ENCODE data around the gene PROSER2. TPM values are rescaled to one million over a fixed set of nuclear protein-coding genes. Genes with fewer than 3 reads are reported as not detected.

Gene PROSER2
- total RNA-seq, 1 experiment from 2014 or later = 10.6 TPM

DNA sequence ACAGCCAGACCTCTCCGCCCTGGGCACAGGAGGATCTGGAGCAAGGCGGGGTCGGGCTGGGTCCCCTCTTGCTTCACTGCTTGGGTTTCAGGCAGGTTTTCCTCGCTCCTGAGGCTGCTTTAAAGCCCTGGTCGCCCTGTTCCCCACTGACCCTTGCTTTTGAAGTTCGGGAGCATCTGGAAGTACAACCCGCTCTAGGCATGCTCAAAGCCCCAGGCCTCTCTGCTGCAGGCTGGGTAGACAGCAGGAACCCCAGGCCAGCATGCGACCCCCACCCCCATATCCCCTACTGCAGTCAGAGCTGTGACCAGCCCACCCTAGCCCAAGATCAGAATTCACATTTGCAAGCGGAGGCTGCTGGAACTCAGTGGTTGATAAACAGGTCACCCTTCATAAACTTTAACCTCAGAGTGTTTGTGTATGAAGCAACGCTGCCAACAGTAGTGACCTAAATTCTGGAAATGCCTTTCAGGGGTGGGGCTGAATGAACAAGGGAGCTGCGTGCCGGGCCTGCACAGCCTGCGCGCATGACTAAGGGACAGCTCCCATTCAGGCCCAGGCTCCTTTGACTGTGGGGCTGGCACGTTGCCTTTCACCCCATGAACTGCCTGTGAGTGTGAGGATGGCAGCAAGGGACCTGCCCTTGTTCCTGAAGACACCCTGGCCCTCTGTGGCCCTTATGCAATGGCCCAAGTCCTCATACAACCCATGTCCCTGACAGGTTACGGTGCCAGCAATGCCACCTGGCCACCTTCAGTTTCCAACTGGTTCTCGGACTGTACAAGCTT, 52.5 kb downstream of the PROSER2 start:
- H3K56ac ChIP-seq (ENCODE audit: insufficient read length, low read depth, low read length) = no peak overlapping the region
- no peaks in the 10 kb centered on the region for H3K79me1 ChIP-seq (ENCODE audit: insufficient read depth, low read depth, low read length, poor library complexity, severe bottlenecking)
- H4K8ac ChIP-seq (replicated peaks; ENCODE audit: insufficient read length, low read depth, low read length) = no peak overlapping the region
- no peak overlapping the region for H3T11ph ChIP-seq (ENCODE audit: low read length)
- no peaks in the 10 kb centered on the region for H3K9me3 ChIP-seq (ENCODE audit: control insufficient read depth, low read depth, low read length)
- peak overlapping the region; percentile 60 for H4K91ac ChIP-seq (ENCODE audit: insufficient read length, low read depth, low read length)
- H2BK20ac ChIP-seq (ENCODE audit: low read depth, low read length, poor library complexity, severe bottlenecking) = no peak overlapping the region
- peak overlapping the region; percentile 27 for H3K18ac ChIP-seq (ENCODE audit: insufficient read length, low read depth, low read length)
- H3K79me2 ChIP-seq (ENCODE audit: insufficient read depth, low read length) = no peaks in the 10 kb centered on the region
- H3K4me1 ChIP-seq (ENCODE audit: insufficient read depth, low read length) = peaks cover 6% of the 10 kb centered on the region; the same call in 1 of the 2 replicates
- H3K9ac ChIP-seq (ENCODE audit: extremely low read depth, insufficient read length, low read length) = no peak overlapping the region
- H2BK120ac ChIP-seq (ENCODE audit: low read depth, low read length, poor library complexity, severe bottlenecking) = no peak overlapping the region
- no peaks in the 10 kb centered on the region for H3K27me3 ChIP-seq (ENCODE audit: insufficient read depth, low read length)
- H3K27me3 Mint-ChIP-seq (ENCODE audit: low read depth) = no peaks in the 10 kb centered on the region; the same call in 1 of the 2 replicates
- no peak overlapping the region for H3K4ac ChIP-seq (ENCODE audit: low read depth, low read length)
- H4K5ac ChIP-seq (ENCODE audit: insufficient read length, low read depth, low read length) = no peak overlapping the region
- no peak overlapping the region for H2BK15ac ChIP-seq (ENCODE audit: low read depth, low read length)
- H2AFZ ChIP-seq (ENCODE audit: low read length) = no peak overlapping the region
- no peak overlapping the region for H3K4me2 ChIP-seq (ENCODE audit: insufficient read depth, insufficient read length, low read length)
- H3K27ac Mint-ChIP-seq = peak overlapping the region in 2 of 3 experiments; percentile 44 to 79; a peak in 3 of 7 replicates
- H3K4me3 Mint-ChIP-seq = no peak overlapping the region; a peak in 1 of 5 replicates
- DNase-seq = no peak
- no peak overlapping the region for H2AK5ac ChIP-seq (ENCODE audit: insufficient read length, low read length)
- no peak overlapping the region for H3K27ac ChIP-seq (ENCODE audit: insufficient read length, low read depth, low read length)
- no peak overlapping the region for H2BK5ac ChIP-seq (ENCODE audit: insufficient read length, low read length)
- H3K9me3 Mint-ChIP-seq = no peaks in the 10 kb centered on the region
- H3K14ac ChIP-seq (ENCODE audit: insufficient read depth, low read length) = peak overlapping the region; percentile 62
- no peak overlapping the region for H3K23ac ChIP-seq (ENCODE audit: insufficient read length, low read depth, low read length)
- no peaks in the 10 kb centered on the region for H3K23me2 ChIP-seq (ENCODE audit: insufficient read length, low read depth, low read length, poor library complexity, severe bottlenecking)
- peaks cover 28 to 35% of the 10 kb centered on the region in 2 experiments for H3K4me1 Mint-ChIP-seq
- TF ChIP-seq, protein P1, sequence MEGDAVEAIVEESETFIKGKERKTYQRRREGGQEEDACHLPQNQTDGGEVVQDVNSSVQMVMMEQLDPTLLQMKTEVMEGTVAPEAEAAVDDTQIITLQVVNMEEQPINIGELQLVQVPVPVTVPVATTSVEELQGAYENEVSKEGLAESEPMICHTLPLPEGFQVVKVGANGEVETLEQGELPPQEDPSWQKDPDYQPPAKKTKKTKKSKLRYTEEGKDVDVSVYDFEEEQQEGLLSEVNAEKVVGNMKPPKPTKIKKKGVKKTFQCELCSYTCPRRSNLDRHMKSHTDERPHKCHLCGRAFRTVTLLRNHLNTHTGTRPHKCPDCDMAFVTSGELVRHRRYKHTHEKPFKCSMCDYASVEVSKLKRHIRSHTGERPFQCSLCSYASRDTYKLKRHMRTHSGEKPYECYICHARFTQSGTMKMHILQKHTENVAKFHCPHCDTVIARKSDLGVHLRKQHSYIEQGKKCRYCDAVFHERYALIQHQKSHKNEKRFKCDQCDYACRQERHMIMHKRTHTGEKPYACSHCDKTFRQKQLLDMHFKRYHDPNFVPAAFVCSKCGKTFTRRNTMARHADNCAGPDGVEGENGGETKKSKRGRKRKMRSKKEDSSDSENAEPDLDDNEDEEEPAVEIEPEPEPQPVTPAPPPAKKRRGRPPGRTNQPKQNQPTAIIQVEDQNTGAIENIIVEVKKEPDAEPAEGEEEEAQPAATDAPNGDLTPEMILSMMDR (conservative IDR thresholded peaks at IDR 0.05) = no peak
- no peak overlapping the region for H2BK12ac ChIP-seq (ENCODE audit: insufficient read length, low read depth, low read length)
- no peaks in the 10 kb centered on the region for H3K36me3 Mint-ChIP-seq (ENCODE audit: insufficient read depth in 1 of 3, low read depth in 3 of 3)
- no CpG with 5 or more reads among the region's 17 CpGs for WGBS (ENCODE audit: extremely low coverage, insufficient read length, low lambda C conversion rate)
- no peaks in the 10 kb centered on the region for H4K20me1 ChIP-seq (ENCODE audit: control insufficient read depth, insufficient read depth, insufficient read length)
